ENCODE results near the gene CWC25. TPM values are rescaled to one million over a fixed set of nuclear protein-coding genes. Genes with fewer than 3 reads are reported as not detected.

CWC25 gene
- total RNA-seq, 4 donors from 2014 or later: 9.1 to 26.2 (median 18.1) TPM

DNA sequence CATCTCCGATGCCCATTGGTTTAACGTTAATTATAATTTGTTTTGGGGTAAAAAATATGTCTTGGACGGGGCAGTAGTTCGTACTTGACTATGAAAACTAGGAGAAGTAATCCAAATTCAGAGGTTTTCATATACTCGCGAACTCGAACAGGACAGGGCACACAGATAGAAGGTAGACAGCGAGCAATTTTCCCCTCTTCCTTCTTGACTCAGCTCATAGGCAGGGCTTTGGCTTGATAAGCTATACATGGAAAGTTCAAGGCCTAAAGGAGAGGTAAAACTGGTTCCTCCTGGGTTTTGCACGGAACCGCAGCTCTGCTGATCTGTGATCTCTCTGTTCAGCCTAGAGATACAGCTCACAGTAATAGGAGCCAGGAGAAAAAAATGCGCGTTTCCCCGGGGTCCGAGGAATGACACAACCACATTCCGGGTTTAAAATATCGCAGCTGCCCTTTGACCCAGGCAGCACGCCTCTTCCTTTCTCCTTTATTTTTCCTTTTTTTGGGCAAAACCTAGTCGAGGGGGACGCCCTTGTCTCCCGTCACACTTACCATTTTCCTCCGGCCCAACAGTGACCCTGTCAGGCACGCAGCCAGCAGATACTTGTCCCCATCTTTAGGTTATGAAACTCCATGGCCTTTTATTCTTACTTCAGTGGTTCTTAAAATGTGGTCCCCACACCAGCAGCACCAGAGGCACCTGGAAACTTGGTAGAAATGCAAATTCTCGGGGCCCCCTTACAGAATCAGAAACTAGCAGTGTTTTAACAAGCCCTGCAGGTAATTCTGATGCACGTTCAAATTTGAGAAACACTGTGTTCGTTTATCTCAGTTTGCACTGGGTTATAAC, 43.1 kb upstream of the CWC25 start:
- no peaks in the 10 kb centered on the region for H3K9me3 ChIP-seq
- no peaks in the 10 kb centered on the region for H3K27me3 ChIP-seq
- peak overlapping the region; percentile 84 to 95 for H3K4me3 ChIP-seq
- H3K36me3 ChIP-seq: no peaks in the 10 kb centered on the region
- intact Hi-C loops (cut with DNase I; ENCODE audit: low total_unique reads): no loop called here
- peak; percentile 70 to 79 for DNase-seq
- TF ChIP-seq POLR2A (IDR thresholded peaks at IDR 0.05): no peak
- TF ChIP-seq CTCF (IDR thresholded peaks at IDR 0.05): no peak
- peak overlapping the region; percentile 96 to 98 for H3K27ac ChIP-seq
- H3K4me1 ChIP-seq: peaks cover 4 to 15% of the 10 kb centered on the region in 2 donors

GRCh38 chr17:38867179-38867967, 42.3 kb upstream of the CWC25 start:
- intact Hi-C loops (cut with DNase I; ENCODE audit: low total_unique reads): no loop called here
- H3K4me3 ChIP-seq: peak overlapping the region; percentile 84 to 95
- peak; percentile 75 to 77 for DNase-seq

DNA sequence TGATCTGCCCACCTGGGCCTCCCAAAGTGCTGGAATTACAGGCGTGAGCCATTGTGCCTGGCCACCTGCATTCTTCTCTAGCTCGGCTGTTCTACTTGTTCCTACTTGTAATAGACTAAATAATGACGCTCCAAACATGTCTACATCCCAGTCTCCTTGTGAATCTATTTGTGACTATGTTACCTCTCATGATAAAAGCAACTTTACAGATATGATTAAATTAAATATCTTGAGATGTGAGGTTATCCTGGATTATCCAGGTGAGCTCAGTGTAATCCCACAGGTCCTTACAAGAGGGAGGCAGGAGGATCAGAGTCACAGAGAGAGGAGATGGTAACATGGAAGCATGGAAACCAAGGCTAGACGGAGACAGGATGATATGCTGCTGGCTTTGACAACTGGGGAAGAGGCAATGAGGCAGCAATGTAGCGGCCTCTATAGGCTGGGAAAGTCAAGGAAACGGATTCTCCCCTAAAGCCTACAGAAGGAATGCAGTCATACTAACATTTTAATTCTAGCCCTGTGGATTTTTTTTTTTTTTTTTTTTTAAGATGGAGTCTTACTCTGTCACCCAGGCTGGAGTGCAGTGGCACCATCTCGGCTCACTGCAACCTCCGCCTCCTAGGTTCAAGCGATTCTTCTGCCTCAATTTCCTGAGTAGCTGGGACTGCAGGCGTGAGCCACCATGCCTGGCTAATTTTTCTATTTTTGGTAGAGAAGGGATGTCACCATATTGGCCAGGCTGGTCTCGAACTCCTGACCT, 39.7 kb upstream of the CWC25 start:
- Histone ChIP-seq H3K36me3 (no peaks in the 10 kb centered on the region), H3K4me1 (no peaks in the 10 kb centered on the region), H3K9me3 (no peaks in the 10 kb centered on the region), H3K4me3 (no peak overlapping the region), H3K27me3 (no peaks in the 10 kb centered on the region), H3K27ac (no peak overlapping the region)
- intact Hi-C loops (cut with DNase I; ENCODE audit: low total_unique reads): no loop called here
- TF ChIP-seq CTCF (IDR thresholded peaks at IDR 0.05) (no peak), POLR2A (IDR thresholded peaks at IDR 0.05) (no peak)
- DNase-seq: no peak

More at GRCh38 chr17:38867179-38867967, 42.3 kb upstream of the CWC25 start:
- Histone ChIP-seq H3K9me3 (no peaks in the 10 kb centered on the region), H3K27me3 (no peaks in the 10 kb centered on the region), H3K36me3 (no peaks in the 10 kb centered on the region), H3K27ac (peak overlapping the region; percentile 96 to 98), H3K4me1 (peaks cover 0 to 7% of the 10 kb centered on the region in 2 donors)
- TF ChIP-seq POLR2A (IDR thresholded peaks at IDR 0.05): no peak
- peak in 3 of 4 experiments; percentile 15 to 46 (median 37) for TF ChIP-seq CTCF (IDR thresholded peaks at IDR 0.05)

DNA sequence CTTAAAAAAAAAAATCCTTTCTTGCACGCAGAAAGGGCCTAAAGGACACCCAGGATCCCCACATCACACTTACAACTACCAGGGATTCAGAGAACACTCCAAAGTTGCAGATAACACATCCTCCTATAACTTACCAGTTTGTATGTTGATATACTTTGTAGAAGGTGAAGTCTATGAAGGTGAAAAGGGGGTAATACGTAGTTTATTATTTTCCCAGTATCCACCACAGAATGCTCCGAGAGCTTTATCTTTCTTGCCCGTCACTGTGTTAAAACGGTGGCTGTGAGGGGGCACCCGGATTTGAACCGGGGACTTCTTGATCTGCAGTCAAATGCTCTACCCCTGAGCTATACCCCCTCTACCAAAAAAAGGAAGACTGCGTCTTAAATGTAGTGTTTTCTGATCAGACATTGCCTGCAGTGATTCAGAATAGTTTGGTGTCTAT, 36.3 kb upstream of the CWC25 start:
- no peak for DNase-seq
- Histone ChIP-seq H3K4me3 (no peak overlapping the region), H3K27ac (no peak overlapping the region), H3K27me3 (no peaks in the 10 kb centered on the region), H3K36me3 (no peaks in the 10 kb centered on the region), H3K9me3 (no peaks in the 10 kb centered on the region), H3K4me1 (no peaks in the 10 kb centered on the region)
- intact Hi-C loops (cut with DNase I; ENCODE audit: low total_unique reads): no loop called here
- TF ChIP-seq POLR2A (IDR thresholded peaks at IDR 0.05) (no peak), CTCF (IDR thresholded peaks at IDR 0.05) (no peak)
